ENCODE data around the gene NPAS3.

- TF ChIP-seq CTCF (IDR thresholded peaks at IDR 0.05) = no peak
- no peak for TF ChIP-seq POLR2A (IDR thresholded peaks at IDR 0.05)
Observed at GRCh38 chr14:33835677-33836076, 897.0 kb downstream of the NPAS3 start.
